NK-92 (cell line): ENCODE data around the gene VWA8.
"Not testable (repeated sequence)": the region's sequence is repeated elsewhere in the genome, so short reads cannot be mapped to it uniquely, and the experiment has no call there.

Source experiments
- DNase-seq: peaks from one replicate; lab custom pipeline; 2025; ENCODE audit not compliant: unreplicated experiment; lab: John Stamatoyannopoulos, UW

VWA8 gene

DNA sequence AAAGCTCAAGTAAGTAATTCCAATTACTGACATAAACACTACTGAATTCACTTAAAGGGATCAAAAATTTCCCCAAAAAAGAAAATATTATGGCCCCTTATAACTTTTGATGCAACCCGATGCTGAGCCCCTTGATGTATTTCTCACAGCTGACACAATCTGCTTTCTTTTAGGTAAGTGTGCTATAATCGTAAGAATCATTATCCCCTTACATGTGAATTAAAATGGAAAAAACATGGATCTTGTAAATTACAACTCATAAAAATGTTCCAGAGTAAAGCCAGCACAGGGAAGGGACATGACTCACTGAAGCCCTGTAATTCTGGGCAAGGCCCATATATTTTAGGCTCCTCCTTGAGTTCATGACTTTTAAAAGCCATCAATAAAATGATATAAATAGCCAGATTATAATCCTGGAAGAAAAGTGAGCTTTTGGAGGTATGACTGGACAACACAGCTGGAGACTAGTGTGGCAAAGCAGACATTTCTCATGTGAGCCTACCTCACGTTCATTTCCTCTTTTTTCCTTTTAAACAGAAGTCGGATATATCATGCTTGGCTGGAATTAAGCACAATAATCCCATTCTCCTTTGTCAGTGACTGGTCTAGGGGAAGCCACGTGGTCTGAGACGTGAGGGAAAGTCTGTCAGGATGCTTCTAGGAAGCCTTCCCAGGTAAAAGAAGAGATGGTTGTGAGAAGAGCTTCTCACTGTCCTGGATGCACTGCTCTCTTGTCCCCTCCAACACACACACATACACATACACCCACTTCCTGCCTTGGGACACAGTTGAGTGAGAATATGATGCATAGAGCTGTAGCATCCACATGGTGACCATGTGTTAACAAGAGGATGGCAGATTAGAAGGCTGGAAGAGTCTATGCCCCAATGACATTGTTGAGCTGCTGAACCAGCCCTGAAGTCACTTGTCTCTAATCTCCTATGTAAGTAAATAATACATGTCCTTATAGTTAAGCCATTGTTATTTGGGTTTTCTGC lies 338.2 kb downstream of the VWA8 start:
- DNase-seq, result no peak

DNA sequence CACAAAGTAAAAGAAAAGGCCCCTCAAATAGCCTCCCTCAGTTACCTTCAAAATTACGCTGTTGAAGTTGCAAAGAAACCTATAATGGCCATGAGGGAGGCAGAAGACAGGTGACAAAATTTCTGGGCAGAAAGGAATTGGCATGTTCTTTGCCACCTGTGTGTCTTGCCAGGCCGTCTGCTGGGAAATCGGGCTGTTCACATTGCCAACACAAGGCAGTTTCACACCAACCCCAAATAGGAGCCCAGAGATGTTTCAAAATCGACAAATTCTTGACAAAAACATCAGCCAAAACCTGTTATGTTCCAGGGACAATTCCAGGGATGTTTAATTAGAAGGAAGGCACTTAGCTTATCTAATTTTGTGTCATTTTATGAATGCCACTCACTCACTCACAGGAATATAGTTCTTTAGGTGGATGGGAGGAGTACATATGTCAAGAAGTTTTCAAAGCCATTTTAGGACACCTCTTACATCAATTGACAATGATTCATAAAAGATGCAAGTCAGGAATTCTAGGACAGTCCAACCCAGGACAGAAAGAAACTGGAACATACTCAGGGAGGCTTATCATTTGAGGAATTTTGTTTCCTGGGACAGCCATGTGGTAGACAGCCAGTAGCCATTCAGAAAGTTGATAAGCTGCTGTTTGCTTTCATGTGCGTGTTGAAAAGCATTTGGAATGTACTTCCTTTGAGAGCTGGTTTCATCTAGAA lies 339.0 kb downstream of the VWA8 start:
- DNase-seq, result no peak

DNA sequence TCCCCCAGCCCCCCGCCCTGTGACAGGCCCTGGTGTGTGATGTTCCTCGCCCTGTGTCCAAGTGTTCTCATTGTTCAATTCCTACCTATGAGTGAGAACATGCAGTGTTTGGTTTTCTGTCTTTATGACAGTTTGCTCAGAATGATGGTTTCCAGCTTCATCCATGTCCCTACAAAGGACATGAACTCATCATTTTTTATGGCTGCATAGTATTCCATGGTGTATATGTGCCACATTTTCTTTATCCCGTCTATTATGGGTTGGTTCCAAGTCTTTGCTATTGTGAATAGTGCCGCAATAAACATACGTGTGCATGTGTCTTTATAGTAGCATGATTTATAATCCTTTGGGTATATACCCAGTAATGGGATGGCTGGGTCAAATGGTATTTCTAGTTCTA lies 343.3 kb downstream of the VWA8 start:
- not testable (repeated sequence) for DNase-seq

DNA sequence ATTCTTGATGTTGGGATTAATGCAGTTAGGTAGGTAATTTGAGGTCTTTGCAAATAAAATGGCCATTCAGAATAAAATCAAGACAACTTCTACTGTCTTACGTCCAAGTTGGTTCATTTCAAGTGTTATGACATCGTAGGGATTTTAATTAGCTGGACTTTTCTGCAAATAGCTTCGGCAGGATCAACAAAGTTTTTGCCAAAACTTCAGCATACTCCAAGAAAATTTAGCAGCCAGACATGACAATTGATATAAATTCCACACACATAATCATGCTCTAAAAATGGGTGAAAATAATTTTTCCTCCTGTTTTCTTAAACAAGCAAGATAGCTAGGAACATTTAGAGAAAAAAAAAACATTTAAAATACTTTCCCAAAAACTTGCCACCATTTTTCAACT lies 344.8 kb downstream of the VWA8 start:
- no peak for DNase-seq

DNA sequence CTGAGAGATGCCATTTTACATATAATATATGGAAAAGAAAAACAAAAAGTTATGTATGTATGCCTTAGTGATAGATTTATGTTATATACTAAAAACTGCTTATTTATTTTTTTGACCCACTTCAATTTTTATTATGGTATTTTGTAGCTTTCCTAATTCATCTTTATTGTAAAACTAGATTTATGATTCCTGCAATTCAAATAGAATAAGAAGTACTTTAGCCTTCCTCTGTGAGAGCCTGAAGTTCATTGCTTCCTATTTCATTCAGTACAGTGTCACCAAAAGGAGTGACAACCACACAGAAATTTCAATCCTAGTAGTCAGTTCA lies 345.4 kb downstream of the VWA8 start:
- no peak for DNase-seq

DNA sequence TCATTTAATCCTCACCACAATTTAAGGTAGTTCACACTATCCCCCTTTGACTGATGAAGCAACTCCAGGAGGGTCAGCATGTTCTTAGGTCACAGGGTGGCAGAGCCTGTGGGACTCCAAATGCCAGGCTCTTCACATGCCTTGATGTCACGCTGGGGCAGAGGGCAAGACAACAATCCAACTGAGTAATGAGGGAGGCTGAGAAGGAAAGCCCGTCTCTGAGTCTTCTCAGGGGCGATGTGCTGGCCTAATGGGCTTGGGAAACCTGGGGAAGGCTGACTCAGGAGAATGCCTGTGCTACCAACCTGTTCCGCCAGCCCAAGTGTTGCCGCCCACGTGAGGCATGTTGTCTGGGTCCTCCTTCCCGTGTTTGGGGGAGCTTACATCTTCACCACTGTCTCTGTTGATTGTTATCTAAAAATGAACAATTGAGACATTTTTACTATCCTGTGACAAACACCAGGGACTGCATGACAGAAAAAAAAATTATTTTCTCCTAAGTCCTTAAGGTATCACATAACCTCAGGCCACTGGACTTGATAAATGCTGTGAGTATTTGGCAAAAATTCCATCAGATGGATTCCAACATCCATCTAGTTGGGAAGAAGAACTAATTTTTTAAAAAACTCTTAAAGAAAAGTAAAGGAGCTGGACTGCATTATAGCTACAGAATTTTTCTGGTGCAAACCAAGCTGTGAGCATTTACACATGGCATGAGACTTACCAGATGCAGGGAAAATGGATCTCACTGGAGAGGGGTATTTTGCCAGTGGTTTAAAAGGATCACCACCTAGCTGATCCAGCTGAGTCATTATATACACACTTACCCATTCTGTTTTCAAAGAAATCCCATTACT lies 346.0 kb downstream of the VWA8 start:
- DNase-seq, result no peak

DNA sequence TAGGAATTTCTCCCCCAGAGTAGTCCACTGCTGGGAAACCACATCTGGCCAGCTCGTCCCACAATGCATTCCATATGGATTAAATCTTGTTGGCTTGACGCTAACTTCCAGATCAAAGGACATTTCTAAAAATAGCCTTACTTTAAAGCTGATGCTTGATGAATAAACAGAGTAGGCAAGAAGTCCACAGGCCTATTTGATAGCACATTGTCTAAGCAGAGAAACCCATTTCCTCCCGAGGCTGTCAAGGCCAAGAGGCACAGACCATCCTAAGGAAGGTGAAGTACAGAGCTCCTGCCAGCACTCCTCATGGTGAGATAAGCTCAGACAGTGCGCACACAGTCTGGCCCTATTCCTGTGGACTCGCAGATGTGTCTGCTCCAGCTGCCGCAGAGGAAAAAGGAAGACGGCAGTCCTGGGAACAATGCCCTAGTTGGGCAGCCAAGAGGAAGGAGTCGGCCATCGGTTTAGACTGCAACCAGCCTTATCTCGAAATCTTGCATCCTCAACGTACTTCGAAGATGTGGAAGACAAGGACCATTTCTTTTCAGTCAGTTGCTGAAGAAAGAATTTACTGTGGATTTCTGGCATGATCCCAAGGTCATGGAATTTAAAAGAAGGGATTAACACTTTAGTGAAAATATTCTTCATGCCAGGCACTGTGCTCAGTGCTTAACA lies 346.8 kb downstream of the VWA8 start:
- no peak for DNase-seq

DNA sequence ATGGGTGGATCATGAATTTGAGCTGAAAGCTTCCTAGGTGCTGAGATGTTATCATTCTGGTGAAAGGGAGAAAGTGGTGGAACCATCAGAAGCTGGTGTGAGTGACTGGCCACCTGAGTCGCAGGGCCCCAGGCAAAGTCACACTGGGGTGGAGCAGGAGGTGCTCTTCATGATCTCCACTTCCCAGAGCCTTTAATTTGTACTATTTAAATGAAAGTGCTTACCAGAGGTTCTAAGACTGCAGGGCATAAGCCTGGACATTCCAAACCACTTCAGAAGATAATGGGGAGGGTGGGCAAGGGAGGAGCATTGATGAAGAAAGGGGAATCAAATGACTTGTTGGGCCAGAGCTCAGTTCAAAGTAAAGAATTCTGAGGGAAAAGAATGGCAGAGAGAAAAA lies 347.4 kb downstream of the VWA8 start:
- no peak for DNase-seq

DNA sequence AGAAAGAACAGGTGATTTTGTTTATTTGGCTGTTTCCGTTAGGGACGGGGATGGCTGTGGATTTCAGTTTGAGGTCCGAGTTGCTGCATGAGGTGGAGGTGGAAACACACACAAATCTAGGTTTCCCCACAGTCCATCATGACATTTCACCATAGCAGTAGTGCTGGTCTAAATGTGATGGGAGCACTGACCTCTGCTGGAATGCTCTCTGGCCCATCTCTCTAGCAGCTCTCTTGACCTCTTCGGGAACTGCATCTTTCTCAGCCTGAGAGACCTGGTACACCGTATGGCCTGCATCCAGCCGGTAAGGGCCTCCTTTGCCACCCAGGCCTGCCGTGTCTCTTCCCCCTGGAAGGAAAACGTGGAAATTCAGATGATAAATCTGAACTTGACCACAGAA lies 349.5 kb downstream of the VWA8 start:
- no peak for DNase-seq

DNA sequence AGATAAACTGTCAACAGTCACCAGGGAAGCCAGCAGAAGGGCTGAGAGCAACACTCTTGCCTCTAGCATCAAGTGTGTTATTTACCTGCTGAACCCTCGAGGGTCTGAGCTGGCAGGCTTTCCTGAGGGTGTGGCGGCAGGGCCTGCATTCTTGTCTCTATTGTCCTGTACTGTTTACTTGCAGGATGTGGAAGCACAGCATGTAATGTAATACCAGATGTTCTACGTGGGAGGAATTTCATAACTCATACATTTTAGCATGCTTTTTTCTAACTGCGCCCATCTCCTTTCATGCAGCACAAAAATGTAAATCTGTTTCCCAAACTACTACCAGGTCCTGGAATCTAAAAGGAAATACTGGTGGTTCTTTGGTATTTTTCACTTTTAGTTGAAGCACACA lies 350.5 kb downstream of the VWA8 start:
- no peak for DNase-seq

DNA sequence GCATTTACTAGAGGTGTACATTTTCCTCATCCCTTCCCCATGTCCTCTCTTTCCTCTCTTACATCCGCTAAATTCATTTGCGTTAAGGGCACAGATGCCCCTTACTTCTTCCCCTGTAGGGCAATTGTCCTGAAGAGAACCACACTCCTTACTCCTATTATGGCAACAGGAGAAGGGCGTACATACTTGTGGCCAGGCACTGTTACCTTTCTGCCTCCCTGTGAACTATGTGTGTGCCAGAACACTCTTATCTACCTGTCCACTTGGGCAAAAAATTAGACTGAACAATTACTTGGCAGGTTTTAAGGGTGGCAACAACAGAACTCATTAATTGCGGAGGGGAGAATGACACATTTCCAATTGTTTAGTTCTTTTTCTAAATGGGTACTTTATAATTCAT lies 351.1 kb downstream of the VWA8 start:
- DNase-seq, result no peak

DNA sequence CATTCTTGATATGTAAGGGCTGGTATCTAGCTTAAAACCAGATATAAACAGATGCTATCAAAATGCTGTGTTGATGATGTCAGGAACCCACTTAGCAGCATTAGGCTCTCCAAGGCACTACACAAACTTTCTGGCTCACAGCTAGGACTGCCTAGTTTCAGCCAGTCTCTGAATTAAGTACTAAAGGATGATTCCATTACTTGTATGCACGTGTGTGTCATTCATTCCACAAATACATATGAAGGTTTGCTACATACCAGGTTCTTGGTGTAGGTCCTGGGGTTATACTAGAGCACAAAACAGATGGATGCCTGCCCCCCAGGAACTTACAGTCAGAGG lies 352.1 kb downstream of the VWA8 start:
- DNase-seq, result no peak

DNA sequence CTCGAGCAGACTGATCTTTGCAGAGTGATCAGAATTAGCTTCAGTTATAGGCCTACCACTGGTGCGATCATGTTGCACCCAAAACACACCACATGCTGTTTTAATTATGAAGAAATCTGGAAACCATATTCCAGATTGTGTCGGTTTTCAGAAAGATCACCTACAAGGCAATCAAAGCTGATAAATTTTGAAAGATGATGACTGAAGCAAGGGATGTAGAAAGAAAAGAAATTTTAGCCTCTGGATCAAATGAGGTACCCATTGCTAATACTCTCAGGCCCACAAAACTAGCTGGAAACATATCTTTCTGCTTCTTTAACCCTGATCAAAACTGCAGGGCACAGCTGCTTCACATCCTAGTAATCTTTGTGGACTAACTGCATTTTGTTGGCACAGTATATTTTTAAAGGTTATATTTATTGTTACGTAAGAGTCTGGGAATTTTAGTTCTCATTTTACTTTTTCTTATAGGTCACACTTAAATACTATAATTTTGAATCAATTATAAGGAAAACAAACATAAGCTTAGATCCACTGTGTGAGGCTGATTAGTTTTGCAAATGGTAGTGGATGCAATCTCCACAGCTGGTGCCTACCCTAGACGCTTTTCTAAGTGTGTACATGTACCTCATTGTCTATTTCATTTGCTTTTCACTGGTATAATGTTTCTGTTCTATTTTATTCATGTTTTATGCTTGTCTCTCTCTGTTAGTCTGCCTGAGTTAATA lies 352.6 kb downstream of the VWA8 start:
- no peak for DNase-seq

DNA sequence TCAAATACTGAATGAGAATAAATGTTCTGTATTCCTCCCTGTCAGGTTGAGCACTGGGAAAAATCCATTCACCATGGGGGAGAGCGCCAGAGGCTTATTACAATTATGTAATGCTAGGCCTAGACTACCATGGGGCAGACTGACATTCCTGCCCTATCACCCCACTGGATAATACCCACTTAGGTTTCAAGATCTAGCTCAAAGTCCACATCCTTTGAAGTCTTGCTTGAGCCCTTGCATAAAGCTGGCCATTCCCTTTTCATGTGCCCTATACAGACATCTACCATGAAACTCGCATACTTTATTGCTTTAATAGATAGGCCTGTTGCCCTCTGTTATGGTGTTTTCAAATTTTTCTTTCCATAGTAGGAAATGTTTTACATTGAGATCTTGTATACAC lies 354.3 kb downstream of the VWA8 start:
- no peak for DNase-seq

DNA sequence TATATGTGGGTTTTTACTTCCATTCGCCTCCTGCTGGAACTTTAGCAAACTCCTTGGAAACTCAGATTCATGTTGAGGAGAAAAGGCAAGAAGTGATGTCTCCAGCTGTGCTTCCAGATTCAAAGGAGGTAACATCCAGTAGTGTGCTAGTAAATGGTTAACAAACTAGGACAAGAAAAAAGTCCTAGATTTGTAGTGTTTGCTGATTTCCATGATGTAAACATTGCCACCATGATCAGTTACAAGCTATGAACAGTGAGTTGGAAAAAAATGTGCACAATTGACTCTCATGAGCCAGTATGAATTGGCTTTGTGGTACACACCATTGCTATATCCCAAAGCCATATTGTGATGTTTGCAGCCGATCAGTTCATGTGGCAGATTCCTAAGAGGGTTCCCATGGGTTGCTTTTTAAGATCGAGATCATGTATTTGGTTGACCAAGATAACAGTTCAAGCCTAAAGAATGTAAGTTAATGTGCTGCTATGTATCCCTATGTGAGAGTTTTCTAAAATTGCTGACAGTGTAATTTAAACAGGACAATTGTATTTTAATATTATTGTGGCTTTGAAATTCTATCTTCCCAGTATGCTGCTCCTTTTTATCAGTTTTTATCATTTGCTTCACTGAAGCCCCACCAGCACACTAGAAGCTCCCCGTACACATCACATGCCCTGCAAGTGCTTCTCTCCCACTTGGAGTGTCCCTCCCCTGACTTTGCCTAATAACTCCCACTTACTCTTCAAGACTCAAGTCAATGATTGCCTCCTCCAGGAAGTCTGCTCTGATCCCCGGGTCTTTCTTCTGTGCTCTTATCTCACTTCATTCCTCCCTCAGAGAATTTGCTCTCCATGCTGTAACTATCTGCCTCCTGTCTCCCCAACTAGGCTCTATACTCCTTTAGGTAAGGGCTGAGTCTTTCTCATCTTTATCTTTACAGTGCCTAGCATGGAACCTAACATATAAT lies 355.3 kb downstream of the VWA8 start:
- DNase-seq, result no peak

DNA sequence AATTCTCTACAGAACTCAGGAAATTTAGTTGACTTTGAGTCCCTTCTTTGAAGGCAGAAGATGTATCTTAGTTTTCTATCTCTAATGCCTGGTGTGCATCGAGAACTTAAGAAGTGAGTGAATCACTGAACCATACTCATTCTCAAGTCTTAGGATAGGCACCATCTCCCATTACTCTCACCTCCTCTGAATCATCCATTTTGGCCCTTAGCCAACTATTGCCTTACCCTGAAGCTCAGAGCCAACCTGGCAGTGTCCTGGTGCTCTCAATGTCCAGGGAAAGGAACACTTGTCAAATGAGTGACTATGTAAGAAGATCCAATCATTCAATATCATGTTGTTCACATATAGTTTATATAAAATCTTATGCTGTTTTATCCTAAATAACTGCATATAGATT lies 357.0 kb downstream of the VWA8 start:
- DNase-seq, result no peak

DNA sequence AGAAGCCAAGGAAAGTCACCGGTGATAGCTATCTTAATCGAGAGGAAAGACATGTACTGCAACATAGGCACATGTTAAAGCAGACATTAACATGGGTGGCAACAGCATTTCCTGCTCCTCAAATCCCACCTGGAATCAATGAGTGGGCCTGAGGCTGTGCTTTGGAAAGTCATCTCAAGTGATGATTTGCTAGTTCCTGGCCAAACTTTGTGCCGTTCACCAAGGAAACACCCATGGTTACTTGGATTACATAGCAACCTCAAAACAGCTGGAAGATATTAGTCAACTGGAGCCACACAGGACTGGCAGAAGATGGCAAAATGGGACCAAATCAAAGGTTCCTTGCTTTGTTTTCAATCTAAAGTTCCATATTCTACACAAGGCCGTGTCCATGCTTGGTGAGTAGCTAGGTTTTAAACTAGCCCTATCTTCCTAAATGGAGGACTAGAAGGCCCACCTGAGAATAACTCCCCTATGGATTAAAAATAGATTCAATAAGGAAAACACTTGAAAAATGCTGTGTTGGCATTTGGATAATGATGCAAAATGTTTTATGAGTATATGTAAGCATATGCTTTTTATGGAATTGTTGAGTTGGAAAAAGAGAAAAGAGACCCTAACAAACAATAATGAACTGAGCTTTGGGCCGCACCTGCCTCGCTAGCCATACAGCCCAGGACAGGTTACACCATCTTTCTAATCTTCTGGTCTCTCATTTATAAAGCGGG lies 359.0 kb downstream of the VWA8 start:
- no peak for DNase-seq

DNA sequence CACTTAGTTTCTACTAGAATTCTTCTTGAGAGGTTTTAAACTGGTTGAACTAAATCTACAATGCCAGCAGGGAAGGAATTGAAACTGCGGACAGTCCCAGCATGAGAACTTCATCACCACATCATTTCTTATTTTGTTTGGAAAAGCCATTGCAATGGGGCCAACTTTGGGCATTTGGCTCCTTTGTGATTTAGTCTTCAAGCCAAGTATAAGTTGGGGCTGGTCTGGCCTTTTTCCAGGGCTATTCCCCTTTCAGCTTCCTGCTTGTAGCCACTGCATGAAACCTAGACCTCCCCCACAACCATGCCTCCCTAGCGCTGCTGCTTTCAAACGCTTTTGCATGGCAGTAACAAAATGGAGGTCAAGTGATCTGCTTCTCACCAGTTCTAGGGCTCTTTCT lies 361.3 kb downstream of the VWA8 start:
- DNase-seq, result no peak
